ENCODE measurements around the gene JPH2. TPM values are rescaled to one million over a fixed set of nuclear protein-coding genes. Genes with fewer than 3 reads are reported as not detected.
"Not testable (repeated sequence)": the region's sequence is repeated elsewhere in the genome, so short reads cannot be mapped to it uniquely, and the experiment has no call there.

Gene JPH2
- total RNA-seq, 2 donors from 2014 or later = 0.92 to 12.9 TPM

- ATAC-seq = no peak
- intact Hi-C loops (cut with DNase I, micrococcal nuclease) = no loop called here
- DNase-seq = no peak
These were observed 9.3 kb upstream of the JPH2 start for GRCh38 chr20:44196271-44196670.

- intact Hi-C loops (cut with DNase I, micrococcal nuclease) = no loop called here
- no peak for DNase-seq
These were observed 8.6 kb upstream of the JPH2 start for GRCh38 chr20:44195605-44196004.

GRCh38 chr20:44193801-44194200, 6.8 kb upstream of the JPH2 start:
- no peak for DNase-seq
- no peak for ATAC-seq
- intact Hi-C loops (cut with DNase I, micrococcal nuclease) = no loop called here

More at GRCh38 chr20:44195605-44196004, 8.6 kb upstream of the JPH2 start:
- ATAC-seq = no peak

- not testable (repeated sequence) for DNase-seq, ATAC-seq
- intact Hi-C loops (cut with DNase I, micrococcal nuclease) = loop anchor here in 1 of 2 donors (2.0 kb wide), 1 partner anchor 75 kb away; no protein-coding TSS in a partner anchor
These were observed 4.7 kb upstream of the JPH2 start for GRCh38 chr20:44191640-44192039.

- DNase-seq (peak in 1 of 2 donors; percentile 44), ATAC-seq (peak; percentile 40)
- intact Hi-C loops (cut with DNase I, micrococcal nuclease) = loop anchor here in 1 of 2 donors (2.0 kb wide), 1 partner anchor 74 kb away; no protein-coding TSS in a partner anchor
These were observed 3.3 kb upstream of the JPH2 start for GRCh38 chr20:44190197-44190852.

GRCh38 chr20:44188752-44189151, 1.8 kb upstream of the JPH2 start:
- intact Hi-C loops (cut with DNase I, micrococcal nuclease) = loop anchor here in 1 of 2 donors (10.0 kb wide), 1 partner anchor 74 kb away; no protein-coding TSS in a partner anchor
- DNase-seq (no peak), ATAC-seq (no peak)

- intact Hi-C loops (cut with DNase I, micrococcal nuclease) = loop anchor here in 1 of 2 donors (10.0 kb wide), 1 partner anchor 73 kb away; no protein-coding TSS in a partner anchor
- DNase-seq (peak; percentile 19 to 44), ATAC-seq (no peak)
These were observed 1.1 kb upstream of the JPH2 start for GRCh38 chr20:44187772-44188709.

- DNase-seq (peak in 1 of 2 donors; percentile 23), ATAC-seq (peak; percentile 85)
- intact Hi-C loops (cut with DNase I, micrococcal nuclease) = loop anchor here in 1 of 2 donors (10.0 kb wide), 1 partner anchor 72 kb away; no protein-coding TSS in a partner anchor
These were observed 324 bp downstream of the JPH2 start for GRCh38 chr20:44186674-44187053.

- intact Hi-C loops (cut with DNase I, micrococcal nuclease) = loop anchor here in 1 of 2 donors (10.0 kb wide), 1 partner anchor 71 kb away; no protein-coding TSS in a partner anchor
- ATAC-seq (no peak), DNase-seq (no peak)
These were observed 787 bp downstream of the JPH2 start for GRCh38 chr20:44186201-44186600.

GRCh38 chr20:44185574-44185973, 1.4 kb downstream of the JPH2 start:
- DNase-seq = no peak
- intact Hi-C loops (cut with DNase I, micrococcal nuclease) = loop anchor here in 1 of 2 donors (10.0 kb wide), 1 partner anchor 71 kb away; no protein-coding TSS in a partner anchor
- ATAC-seq = no peak

- DNase-seq (peak in 1 of 2 donors; percentile 37), ATAC-seq (no peak)
- intact Hi-C loops (cut with DNase I, micrococcal nuclease) = loop anchor here in 1 of 2 donors (10.0 kb wide), 1 partner anchor 68 kb away; no protein-coding TSS in a partner anchor
These were observed 3.7 kb downstream of the JPH2 start for GRCh38 chr20:44183282-44183681.

- no peak for ATAC-seq
- no peak for DNase-seq
- intact Hi-C loops (cut with DNase I, micrococcal nuclease) = loop anchor here in 1 of 2 donors (10.0 kb wide), 1 partner anchor 68 kb away; no protein-coding TSS in a partner anchor
These were observed 4.1 kb downstream of the JPH2 start for GRCh38 chr20:44182863-44183262.

- DNase-seq = no peak
- no peak for ATAC-seq
- intact Hi-C loops (cut with DNase I, micrococcal nuclease) = loop anchor here in 1 of 2 donors (10.0 kb wide), 1 partner anchor 67 kb away; no protein-coding TSS in a partner anchor
These were observed 4.7 kb downstream of the JPH2 start for GRCh38 chr20:44182135-44182765.

- no peak for DNase-seq
- ATAC-seq = no peak
- intact Hi-C loops (cut with DNase I, micrococcal nuclease) = loop anchor here in 1 of 2 donors (10.0 kb wide), 1 partner anchor 67 kb away; no protein-coding TSS in a partner anchor
These were observed 5.4 kb downstream of the JPH2 start for GRCh38 chr20:44181611-44182010.

GRCh38 chr20:44180814-44181213, 6.2 kb downstream of the JPH2 start:
- DNase-seq = peak; percentile 18 to 69
- intact Hi-C loops (cut with DNase I, micrococcal nuclease) = loop anchor here in 1 of 2 donors (10.0 kb wide), 1 partner anchor 66 kb away; no protein-coding TSS in a partner anchor

GRCh38 chr20:44176833-44177534, 10.0 kb downstream of the JPH2 start:
- ATAC-seq = peak; percentile 96
- DNase-seq = peak; percentile 38 to 61
- intact Hi-C loops (cut with DNase I, micrococcal nuclease) = no loop called here

More at GRCh38 chr20:44180814-44181213, 6.2 kb downstream of the JPH2 start:
- no peak for ATAC-seq

- no peak for ATAC-seq
- no peak for DNase-seq
- intact Hi-C loops (cut with DNase I, micrococcal nuclease) = no loop called here
These were observed 11.8 kb downstream of the JPH2 start for GRCh38 chr20:44174996-44175765.

Measured in left colon (tissue), 2 donors.